ENCODE data around the gene HBE1.
"Not testable (repeated sequence)": the region's sequence is repeated elsewhere in the genome, so short reads cannot be mapped to it uniquely, and the experiment has no call there.

HBE1 gene

GRCh38 chr11:5250543-5251204 lies 19.1 kb downstream of the HBE1 start:
- H3K9me3 ChIP-seq (replicated peaks; ENCODE audit: low read length), result no peaks in the 10 kb centered on the region
- H3K36me3 ChIP-seq (ENCODE audit: insufficient read depth, low read length), result no peaks in the 10 kb centered on the region
- no peak overlapping the region for H3K4me3 ChIP-seq (ENCODE audit: low read length)
- no peaks in the 10 kb centered on the region for H3K4me1 ChIP-seq (ENCODE audit: control insufficient read depth, insufficient read depth, low read length)
- peaks cover 3% of the 10 kb centered on the region for H3K27me3 ChIP-seq (ENCODE audit: control insufficient read depth, insufficient read depth, low read length)
- H3K4me2 ChIP-seq (ENCODE audit: low read length), result no peak overlapping the region
- H3K9ac ChIP-seq (ENCODE audit: low read depth, low read length), result no peak overlapping the region

- H3K9ac ChIP-seq (ENCODE audit: low read depth, low read length); H3K27me3 ChIP-seq (ENCODE audit: control insufficient read depth, insufficient read depth, low read length); H3K4me3 ChIP-seq (ENCODE audit: low read length); H3K4me1 ChIP-seq (ENCODE audit: control insufficient read depth, insufficient read depth, low read length); H3K9me3 ChIP-seq (replicated peaks; ENCODE audit: low read length); H3K4me2 ChIP-seq (ENCODE audit: low read length); H3K36me3 ChIP-seq (ENCODE audit: insufficient read depth, low read length): not testable (repeated sequence)
These were observed 19.8 kb downstream of the HBE1 start, which contains the start of gene HBG1 for GRCh38 chr11:5249807-5250396. TSS of gene HBG1 (minus strand) at chr11:5249857. CDS start at chr11:5249804, 53 bp downstream.

DNA sequence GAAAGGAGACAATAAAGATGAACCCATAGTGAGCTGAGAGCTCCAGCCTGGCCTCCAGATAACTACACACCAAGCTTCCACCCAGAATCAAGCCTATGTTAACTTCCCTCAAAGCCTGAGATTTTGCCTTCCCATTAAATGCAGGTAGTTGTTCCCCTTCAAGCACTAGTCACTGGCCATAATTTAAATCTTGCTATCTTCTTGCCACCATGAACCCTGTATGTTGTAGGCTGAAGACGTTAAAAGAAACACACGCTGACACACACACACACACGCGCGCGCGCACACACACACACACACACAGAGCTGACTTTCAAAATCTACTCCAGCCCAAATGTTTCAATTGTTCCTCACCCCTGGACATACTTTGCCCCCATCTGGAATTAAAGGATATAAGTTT lies 21.2 kb downstream of the HBE1 start:
- H3K4me2 ChIP-seq (ENCODE audit: low read length); H3K4me3 ChIP-seq (ENCODE audit: low read length); H3K4me1 ChIP-seq (ENCODE audit: control insufficient read depth, insufficient read depth, low read length); H3K27me3 ChIP-seq (ENCODE audit: control insufficient read depth, insufficient read depth, low read length); H3K9ac ChIP-seq (ENCODE audit: low read depth, low read length); H3K9me3 ChIP-seq (replicated peaks; ENCODE audit: low read length); H3K36me3 ChIP-seq (ENCODE audit: insufficient read depth, low read length): not testable (repeated sequence)

- no peaks in the 10 kb centered on the region for H3K9me3 ChIP-seq (replicated peaks; ENCODE audit: low read length)
- no peak overlapping the region for H3K4me3 ChIP-seq (ENCODE audit: low read length)
- H3K36me3 ChIP-seq (ENCODE audit: insufficient read depth, low read length), result no peaks in the 10 kb centered on the region
- H3K9ac ChIP-seq (ENCODE audit: low read depth, low read length), result no peak overlapping the region
- H3K27me3 ChIP-seq (ENCODE audit: control insufficient read depth, insufficient read depth, low read length), result peaks cover 3% of the 10 kb centered on the region
- no peaks in the 10 kb centered on the region for H3K4me1 ChIP-seq (ENCODE audit: control insufficient read depth, insufficient read depth, low read length)
- H3K4me2 ChIP-seq (ENCODE audit: low read length), result no peak overlapping the region
These were observed 22.1 kb downstream of the HBE1 start for GRCh38 chr11:5247472-5248192.

DNA sequence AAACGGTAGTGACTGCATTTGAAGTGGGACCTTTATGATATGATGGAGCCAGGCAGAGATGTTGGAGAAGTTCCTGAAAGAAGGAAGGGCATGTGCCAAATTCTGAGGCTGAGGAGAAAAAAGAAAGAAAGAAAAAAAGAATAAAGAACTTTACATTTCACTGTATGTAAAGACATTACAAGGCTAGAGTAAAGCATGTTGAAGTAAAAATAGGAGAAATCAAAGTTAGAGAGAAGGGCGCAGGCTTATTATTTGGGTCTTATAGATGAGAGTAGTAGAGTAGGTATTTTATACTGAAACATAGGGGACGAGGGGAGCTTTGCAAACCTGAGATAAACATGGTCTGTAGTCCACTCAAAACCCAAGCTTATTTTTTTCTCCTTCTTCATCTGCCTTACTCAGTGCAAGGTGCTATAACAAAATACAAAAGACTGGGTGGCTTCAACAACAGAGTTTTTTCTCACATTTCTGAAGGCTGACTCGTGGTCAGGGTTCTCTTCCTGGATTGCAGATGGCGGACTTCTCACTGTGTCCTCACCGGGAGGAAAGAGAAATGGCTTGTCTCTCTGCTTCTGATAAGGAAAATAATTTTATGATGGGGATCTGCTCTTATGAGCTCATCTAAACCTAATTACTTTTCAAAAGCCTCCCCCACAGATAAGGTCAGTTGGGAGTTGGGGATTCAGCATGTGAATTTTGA lies 22.8 kb downstream of the HBE1 start:
- Histone ChIP-seq H3K27me3 (ENCODE audit: control insufficient read depth, insufficient read depth, low read length) (peaks cover 4% of the 10 kb centered on the region), H3K4me1 (ENCODE audit: control insufficient read depth, insufficient read depth, low read length) (no peaks in the 10 kb centered on the region), H3K36me3 (ENCODE audit: insufficient read depth, low read length) (no peaks in the 10 kb centered on the region), H3K4me3 (ENCODE audit: low read length) (no peak overlapping the region), H3K9me3 (replicated peaks; ENCODE audit: low read length) (no peaks in the 10 kb centered on the region), H3K9ac (ENCODE audit: low read depth, low read length) (no peak overlapping the region), H3K4me2 (ENCODE audit: low read length) (no peak overlapping the region)

GRCh38 chr11:5245155-5245554 lies 24.6 kb downstream of the HBE1 start:
- H3K27me3 ChIP-seq (ENCODE audit: control insufficient read depth, insufficient read depth, low read length), result peaks cover 5% of the 10 kb centered on the region
- H3K4me2 ChIP-seq (ENCODE audit: low read length), result no peak overlapping the region
- no peak overlapping the region for H3K9ac ChIP-seq (ENCODE audit: low read depth, low read length)

GRCh38 chr11:5243816-5244180 lies 25.9 kb downstream of the HBE1 start:
- H3K4me1 ChIP-seq (ENCODE audit: control insufficient read depth, insufficient read depth, low read length), result no peaks in the 10 kb centered on the region
- peaks cover 5% of the 10 kb centered on the region for H3K27me3 ChIP-seq (ENCODE audit: control insufficient read depth, insufficient read depth, low read length)
- H3K4me2 ChIP-seq (ENCODE audit: low read length), result no peak overlapping the region
- H3K9ac ChIP-seq (ENCODE audit: low read depth, low read length), result no peak overlapping the region
- H3K4me3 ChIP-seq (ENCODE audit: low read length), result no peak overlapping the region
- no peaks in the 10 kb centered on the region for H3K9me3 ChIP-seq (replicated peaks; ENCODE audit: low read length)
- H3K36me3 ChIP-seq (ENCODE audit: insufficient read depth, low read length), result no peaks in the 10 kb centered on the region

More at GRCh38 chr11:5245155-5245554, 24.6 kb downstream of the HBE1 start:
- H3K9me3 ChIP-seq (replicated peaks; ENCODE audit: low read length), result no peaks in the 10 kb centered on the region
- H3K36me3 ChIP-seq (ENCODE audit: insufficient read depth, low read length), result no peaks in the 10 kb centered on the region
- no peak overlapping the region for H3K4me3 ChIP-seq (ENCODE audit: low read length)
- no peaks in the 10 kb centered on the region for H3K4me1 ChIP-seq (ENCODE audit: control insufficient read depth, insufficient read depth, low read length)

- Histone ChIP-seq H3K27me3 (ENCODE audit: control insufficient read depth, insufficient read depth, low read length) (peaks cover 5% of the 10 kb centered on the region), H3K9me3 (replicated peaks; ENCODE audit: low read length) (no peaks in the 10 kb centered on the region), H3K4me2 (ENCODE audit: low read length) (no peak overlapping the region), H3K36me3 (ENCODE audit: insufficient read depth, low read length) (no peaks in the 10 kb centered on the region), H3K4me3 (ENCODE audit: low read length) (no peak overlapping the region), H3K9ac (ENCODE audit: low read depth, low read length) (no peak overlapping the region), H3K4me1 (ENCODE audit: control insufficient read depth, insufficient read depth, low read length) (no peaks in the 10 kb centered on the region)
These were observed 26.6 kb downstream of the HBE1 start for GRCh38 chr11:5242933-5243815.

GRCh38 chr11:5242208-5242607 lies 27.5 kb downstream of the HBE1 start:
- Histone ChIP-seq H3K4me3 (ENCODE audit: low read length) (no peak overlapping the region), H3K9ac (ENCODE audit: low read depth, low read length) (no peak overlapping the region)

GRCh38 chr11:5241458-5241857 lies 28.3 kb downstream of the HBE1 start:
- Histone ChIP-seq H3K27me3 (ENCODE audit: control insufficient read depth, insufficient read depth, low read length) (peaks cover 5% of the 10 kb centered on the region), H3K9me3 (replicated peaks; ENCODE audit: low read length) (no peaks in the 10 kb centered on the region), H3K9ac (ENCODE audit: low read depth, low read length) (no peak overlapping the region), H3K4me1 (ENCODE audit: control insufficient read depth, insufficient read depth, low read length) (no peaks in the 10 kb centered on the region), H3K4me2 (ENCODE audit: low read length) (no peak overlapping the region), H3K36me3 (ENCODE audit: insufficient read depth, low read length) (no peaks in the 10 kb centered on the region), H3K4me3 (ENCODE audit: low read length) (no peak overlapping the region)

More at GRCh38 chr11:5242208-5242607, 27.5 kb downstream of the HBE1 start:
- Histone ChIP-seq H3K9me3 (replicated peaks; ENCODE audit: low read length) (no peaks in the 10 kb centered on the region), H3K27me3 (ENCODE audit: control insufficient read depth, insufficient read depth, low read length) (peaks cover 5% of the 10 kb centered on the region), H3K4me1 (ENCODE audit: control insufficient read depth, insufficient read depth, low read length) (no peaks in the 10 kb centered on the region), H3K36me3 (ENCODE audit: insufficient read depth, low read length) (no peaks in the 10 kb centered on the region), H3K4me2 (ENCODE audit: low read length) (no peak overlapping the region)

- Histone ChIP-seq H3K9ac (ENCODE audit: low read depth, low read length) (no peak overlapping the region), H3K9me3 (replicated peaks; ENCODE audit: low read length) (no peaks in the 10 kb centered on the region), H3K36me3 (ENCODE audit: insufficient read depth, low read length) (no peaks in the 10 kb centered on the region), H3K4me3 (ENCODE audit: low read length) (no peak overlapping the region), H3K4me1 (ENCODE audit: control insufficient read depth, insufficient read depth, low read length) (no peaks in the 10 kb centered on the region), H3K4me2 (ENCODE audit: low read length) (no peak overlapping the region), H3K27me3 (ENCODE audit: control insufficient read depth, insufficient read depth, low read length) (peaks cover 5% of the 10 kb centered on the region)
These were observed 29.3 kb downstream of the HBE1 start for GRCh38 chr11:5240458-5240857.
